ENCODE measurements around the gene NFE2. TPM values are rescaled to one million over a fixed set of nuclear protein-coding genes. Genes with fewer than 3 reads are reported as not detected.
"Not testable (repeated sequence)": the region's sequence is repeated elsewhere in the genome, so short reads cannot be mapped to it uniquely, and the experiment has no call there.

The NFE2 gene
- total and polyA plus RNA-seq, 2 of the 8 experiments (the other 6 are each of a cell fraction or from before 2014, with no cell fraction given): 2.0 to 6.1 TPM

DNA sequence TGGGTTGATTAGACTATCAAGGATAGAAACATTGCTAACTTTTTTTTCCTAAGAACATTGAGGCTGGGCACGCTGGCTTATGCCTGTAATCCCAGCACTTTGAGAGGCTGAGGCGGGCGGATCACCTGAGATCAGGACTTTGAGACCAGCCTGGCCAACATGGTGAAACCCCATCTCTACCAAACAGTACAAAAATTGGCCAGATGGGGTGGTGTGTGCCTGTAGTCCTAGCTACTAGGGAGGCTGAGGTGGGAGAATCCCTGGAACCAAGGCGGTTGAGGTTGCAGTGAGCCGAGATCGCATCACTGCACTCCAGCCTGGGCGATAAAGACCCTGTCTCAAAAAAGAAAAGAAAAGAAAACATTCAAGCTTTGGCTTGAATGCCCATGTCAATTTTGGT is 11.5 kb upstream of the NFE2 start:
- H3K18ac ChIP-seq (ENCODE audit: extremely low read depth, low read length); H3K27ac ChIP-seq (ENCODE audit: low read depth, low read length); H3K23ac ChIP-seq (ENCODE audit: insufficient read length); H2AK5ac ChIP-seq (ENCODE audit: low read depth, low read length); H2BK120ac ChIP-seq (replicated peaks; ENCODE audit: low read depth, low read length); H3K9me3 ChIP-seq (ENCODE audit: insufficient read depth in 2 of 2, low read depth in 1 of 2, low read length in 1 of 2); H3K4me1 ChIP-seq (replicated peaks in 1 of 4; ENCODE audit: control insufficient read depth in 3 of 4, insufficient read depth in 4 of 4, low read length in 3 of 4); H3K9ac ChIP-seq (replicated peaks in 1 of 4; ENCODE audit: extremely low read depth in 1 of 4, low read depth in 3 of 4, low read length in 3 of 4); H3K4me2 ChIP-seq (ENCODE audit: insufficient read depth in 1 of 2, low read depth in 2 of 2, low read length in 2 of 2); H2BK15ac ChIP-seq (ENCODE audit: low read length); H4K91ac ChIP-seq (replicated peaks; ENCODE audit: insufficient read length, low read length); H2BK12ac ChIP-seq (ENCODE audit: low read depth, low read length); H3K4me3 ChIP-seq (ENCODE audit: extremely low read depth in 1 of 4, insufficient read depth in 2 of 4, low read depth in 3 of 4, low read length in 4 of 4); H2BK20ac ChIP-seq (ENCODE audit: low read length); FAIRE-seq; H4K5ac ChIP-seq (ENCODE audit: insufficient read length, low read depth, low read length); H3K36me3 ChIP-seq (ENCODE audit: control insufficient read depth in 2 of 4, insufficient read depth in 4 of 4, low read length in 3 of 4); H3K79me1 ChIP-seq (ENCODE audit: low read depth, low read length); H3K56ac ChIP-seq (replicated peaks; ENCODE audit: insufficient read length, low read depth, low read length); H3K14ac ChIP-seq (ENCODE audit: insufficient read length); H3K23me2 ChIP-seq (ENCODE audit: low read depth, low read length); H4K20me1 ChIP-seq (replicated peaks in 1 of 2; ENCODE audit: control insufficient read depth in 1 of 2, insufficient read depth in 2 of 2, low read length in 2 of 2); DNase-seq (ENCODE audit: low read depth in 1 of 2, low spot score in 2 of 2); H3K27me3 ChIP-seq (replicated peaks in 1 of 4; ENCODE audit: control insufficient read depth in 3 of 4, extremely low read depth in 1 of 4, insufficient read depth in 3 of 4, low read length in 3 of 4); H4K8ac ChIP-seq (ENCODE audit: extremely low read depth, insufficient read depth, low read length); H2BK5ac ChIP-seq (ENCODE audit: low read depth, low read length); H3K79me2 ChIP-seq (ENCODE audit: control insufficient read depth in 1 of 2, insufficient read depth in 2 of 2, low read length in 2 of 2); H2AFZ ChIP-seq (ENCODE audit: low read length); H3K4ac ChIP-seq (replicated peaks; ENCODE audit: insufficient read length, low read depth, low read length): not testable (repeated sequence)
- 94% methylated on average over 7 of the region's 7 CpGs; no CpG with 5 or more reads in 1 of the 2 experiments for WGBS, 2 experiments (ENCODE audit: extremely low coverage in 1 of 2, insufficient coverage in 1 of 2, insufficient read length in 1 of 2, insufficient replicate concordance in 2 of 2, low coverage in 1 of 2, low lambda C conversion rate in 2 of 2, missing lambda C conversion rate in 1 of 2)
- CTCF ChIA-PET (ENCODE audit: partially characterized antibody): interaction anchor here (1.0 to 34.6 kb wide), 3 partner anchors 12 to 92 kb away, joined by 3 to 618 read pairs (median 10); partner anchors contain the start of genes COPZ1 and NFE2
- POLR2A ChIA-PET (ENCODE audit: partially characterized antibody): interaction anchor here (1.0 to 3.6 kb wide), 6 partner anchors 11 to 32 kb away, joined by 3 to 17 read pairs (median 4); partner anchors contain the start of genes HNRNPA1 and NFE2

All from H1 (cell line).